Measurements from ENCODE around the gene FGF11. TPM values are rescaled to one million over a fixed set of nuclear protein-coding genes. Genes with fewer than 3 reads are reported as not detected.

FGF11 gene
- total and polyA plus RNA-seq, 2 experiments from 2014 or later = 0.36 TPM; not detected in 1

- H3K79me2 ChIP-seq (ENCODE audit: insufficient read depth) = no peaks in the 10 kb centered on the region
Observed at GRCh38 chr17:7444682-7445618, 5.6 kb downstream of the FGF11 start, which contains the start of gene CHRNB1. Gene CHRNB1, plus strand, starts transcription at chr17:7445061. Its CDS starts 67 bp downstream, at chr17:7445128.

GRCh38 chr17:7445619-7445968 lies 6.3 kb downstream of the FGF11 start:
- Histone ChIP-seq H3K9me3 (ENCODE audit: low read depth) (no peaks in the 10 kb centered on the region), H3K9me2 (ENCODE audit: insufficient read depth) (no peaks in the 10 kb centered on the region), H3K4me2 (ENCODE audit: unreplicated experiment) (peak overlapping the region; percentile 77), H3K27ac (no peak overlapping the region), H3K9ac (no peak overlapping the region), H2AFZ (peak overlapping the region; percentile 71), H3K4me3 (peak overlapping the region; percentile 56), H3K4me1 (ENCODE audit: insufficient read depth) (peaks cover 11% of the 10 kb centered on the region), H3K27me3 (replicated peaks; ENCODE audit: insufficient read depth) (peaks cover 18% of the 10 kb centered on the region), H4K20me1 (ENCODE audit: insufficient read depth) (no peaks in the 10 kb centered on the region), H3F3A (ENCODE audit: insufficient read depth) (peaks cover 16% of the 10 kb centered on the region), H3K79me2 (ENCODE audit: insufficient read depth) (no peaks in the 10 kb centered on the region), H3K36me3 (ENCODE audit: low read depth) (no peaks in the 10 kb centered on the region)
- 9 to 16% methylated on average over 7 to 16 of the region's 16 CpGs for WGBS, 2 experiments (ENCODE audit: low coverage in 1 of 2, low lambda C conversion rate in 2 of 2, missing lambda C conversion rate in 2 of 2)
- DNase-seq = no peak
- in situ Hi-C loops (cut with MboI) = no loop called here
- TF ChIP-seq EZH2phosphoT487 (IDR thresholded peaks at IDR 0.05; ENCODE audit: insufficient read depth, low read depth) (no peak), EZH2 (IDR thresholded peaks at IDR 0.05; ENCODE audit: insufficient read depth, poor library complexity, severe bottlenecking) (no peak)

More at GRCh38 chr17:7444682-7445618, 5.6 kb downstream of the FGF11 start, which contains the start of gene CHRNB1:
- H2AFZ ChIP-seq = peak within 1 kb of the TSS; percentile 71
- peaks cover 11% of the 10 kb centered on the region for H3F3A ChIP-seq (ENCODE audit: insufficient read depth)
- H3K36me3 ChIP-seq (ENCODE audit: low read depth) = no peaks in the 10 kb centered on the region
- 15 to 20% methylated on average over 40 to 47 of the region's 51 CpGs for WGBS, 2 experiments (ENCODE audit: low coverage in 1 of 2, low lambda C conversion rate in 2 of 2, missing lambda C conversion rate in 2 of 2)
- TF ChIP-seq EZH2 (IDR thresholded peaks at IDR 0.05; ENCODE audit: insufficient read depth, poor library complexity, severe bottlenecking) = no peak
- no peak for TF ChIP-seq EZH2phosphoT487 (IDR thresholded peaks at IDR 0.05; ENCODE audit: insufficient read depth, low read depth)
- H3K9ac ChIP-seq = no peak within 1 kb of the TSS
- no peak within 1 kb of the TSS for H3K27ac ChIP-seq
- H4K20me1 ChIP-seq (ENCODE audit: insufficient read depth) = no peaks in the 10 kb centered on the region
- H3K9me2 ChIP-seq (ENCODE audit: insufficient read depth) = no peaks in the 10 kb centered on the region
- H3K4me1 ChIP-seq (ENCODE audit: insufficient read depth) = peaks cover 12% of the 10 kb centered on the region
- H3K4me2 ChIP-seq (ENCODE audit: unreplicated experiment) = peak within 1 kb of the TSS; percentile 77
- in situ Hi-C loops (cut with MboI) = no loop called here
- DNase-seq = peak; percentile 62
- H3K27me3 ChIP-seq (replicated peaks; ENCODE audit: insufficient read depth) = peaks cover 24% of the 10 kb centered on the region
- no peaks in the 10 kb centered on the region for H3K9me3 ChIP-seq (ENCODE audit: low read depth)
- peak within 1 kb of the TSS; percentile 56 for H3K4me3 ChIP-seq

GRCh38 chr17:7448461-7448860 lies 9.1 kb downstream of the FGF11 start:
- Histone ChIP-seq H3K9ac (no peak overlapping the region), H2AFZ (no peak overlapping the region), H3K27me3 (replicated peaks; ENCODE audit: insufficient read depth) (peaks cover 17% of the 10 kb centered on the region), H3K36me3 (ENCODE audit: low read depth) (no peaks in the 10 kb centered on the region), H3F3A (ENCODE audit: insufficient read depth) (peaks cover 20% of the 10 kb centered on the region), H3K4me1 (ENCODE audit: insufficient read depth) (0 out of 2 replicates have a peak, but pooled peaks cover 12% of the 10 kb centered on the region), H3K27ac (no peak overlapping the region), H3K9me2 (ENCODE audit: insufficient read depth) (no peaks in the 10 kb centered on the region), H4K20me1 (ENCODE audit: insufficient read depth) (no peaks in the 10 kb centered on the region), H3K4me2 (ENCODE audit: unreplicated experiment) (no peak overlapping the region), H3K4me3 (no peak overlapping the region), H3K9me3 (ENCODE audit: low read depth) (no peaks in the 10 kb centered on the region), H3K79me2 (ENCODE audit: insufficient read depth) (no peaks in the 10 kb centered on the region)
- no peak for DNase-seq
- WGBS, 2 experiments (ENCODE audit: low coverage in 1 of 2, low lambda C conversion rate in 2 of 2, missing lambda C conversion rate in 2 of 2) = 84 to 88% methylated on average over 7 of the region's 7 CpGs
- in situ Hi-C loops (cut with MboI) = no loop called here
- TF ChIP-seq EZH2phosphoT487 (IDR thresholded peaks at IDR 0.05; ENCODE audit: insufficient read depth, low read depth) (no peak), EZH2 (IDR thresholded peaks at IDR 0.05; ENCODE audit: insufficient read depth, poor library complexity, severe bottlenecking) (no peak)

- Histone ChIP-seq H3K9me3 (ENCODE audit: low read depth) (no peaks in the 10 kb centered on the region), H3K27me3 (replicated peaks; ENCODE audit: insufficient read depth) (no peaks in the 10 kb centered on the region), H3K4me1 (ENCODE audit: insufficient read depth) (no peaks in the 10 kb centered on the region), H3F3A (ENCODE audit: insufficient read depth) (peaks cover 39% of the 10 kb centered on the region), H3K4me3 (no peak overlapping the region), H3K4me2 (ENCODE audit: unreplicated experiment) (no peak overlapping the region), H4K20me1 (ENCODE audit: insufficient read depth) (no peaks in the 10 kb centered on the region), H3K79me2 (ENCODE audit: insufficient read depth) (peaks cover 14% of the 10 kb centered on the region; the same call in 1 of the 2 replicates), H3K9ac (no peak overlapping the region), H2AFZ (no peak overlapping the region), H3K9me2 (ENCODE audit: insufficient read depth) (no peaks in the 10 kb centered on the region), H3K36me3 (ENCODE audit: low read depth) (peaks cover 7% of the 10 kb centered on the region; the same call in 1 of the 2 replicates), H3K27ac (no peak overlapping the region)
- peak; percentile 38 for DNase-seq
- WGBS, 2 experiments (ENCODE audit: low coverage in 1 of 2, low lambda C conversion rate in 2 of 2, missing lambda C conversion rate in 2 of 2) = 68% methylated on average over 3 of the region's 3 CpGs
- in situ Hi-C loops (cut with MboI) = no loop called here
- TF ChIP-seq EZH2 (IDR thresholded peaks at IDR 0.05; ENCODE audit: insufficient read depth, poor library complexity, severe bottlenecking) (no peak), EZH2phosphoT487 (IDR thresholded peaks at IDR 0.05; ENCODE audit: insufficient read depth, low read depth) (no peak)
Observed at GRCh38 chr17:7459961-7460545, 20.7 kb downstream of the FGF11 start.
